Colonic mucosa (tissue), 4 donors: ENCODE data around the gene HSFX3. TPM values are rescaled to one million over a fixed set of nuclear protein-coding genes. Genes with fewer than 3 reads are reported as not detected.
"Not testable (repeated sequence)": the region's sequence is repeated elsewhere in the genome, so short reads cannot be mapped to it uniquely, and the experiment has no call there.

Experiments used
- DNase-seq: peaks from one replicate; pipeline ENCODE4 v3.0.0-alpha.2; 2020
- H3K27ac ChIP-seq: fragments of 200-600 bp; one replicate; pipeline ENCODE4 v1.8.0; 2021
- H3K27me3 ChIP-seq: fragments of 200-600 bp; one replicate; pipeline ENCODE4 v1.8.0; 2021
- H3K36me3 ChIP-seq: fragments of 200-600 bp; one replicate; pipeline ENCODE4 v1.8.0; 2021
- H3K4me1 ChIP-seq: fragments of 200-600 bp; one replicate; pipeline ENCODE4 v1.8.0; 2021; ENCODE audit warnings: mild to moderate bottlenecking
- H3K4me3 ChIP-seq: fragments of 200-600 bp; one replicate; pipeline ENCODE4 v1.8.0; 2021
- H3K9ac ChIP-seq, 2 donors: one replicate each; pipeline ENCODE4 v1.7.0; 2013; ENCODE audit warnings: control low read depth in 2 of 2, low read depth in 2 of 2, low read length in 2 of 2
- H3K9me3 ChIP-seq: fragments of 200-600 bp; one replicate; pipeline ENCODE4 v1.8.0; 2021
- CTCF ChIP-seq: fragments of 200-600 bp; IDR thresholded peaks from one replicate; pipeline ENCODE4 v1.8.0; 2022; ENCODE audit warnings: antibody characterized with exemption, mild to moderate bottlenecking
- intact Hi-C: fragments of 100-400 bp; cut with DNase I; formaldehyde crosslinking; loops from one replicate; pipeline ENCODE4 v1.14.1; 2022
- total RNA-seq, 2 donors: library from RNA; stranded (reverse); fragmentation: NEBNext Ultra II Directional in 1 of 2; extraction: Animal tissue kit (Norgen Biotek cat#: 25700) in 1 of 2; gene quantifications; one replicate each; pipeline ENCODE4 v1.2.1, GENCODE V29; 2021
- donor health status: healthy.
- donor health status: DM: no; HTN: no; CAD: no.
- donor health status: DM: no; HTN: no; CAD: no.

The HSFX3 gene
- not detected for total RNA-seq

- H3K36me3 ChIP-seq, H3K4me1 ChIP-seq, H3K4me3 ChIP-seq, intact Hi-C loops, H3K9me3 ChIP-seq, DNase-seq, H3K27ac ChIP-seq, H3K9ac ChIP-seq, H3K27me3 ChIP-seq: not testable (repeated sequence)
These were observed at the start of gene HSFX3 for GRCh38 chrX:149549701-149550100. HSFX3 (minus strand) TSS chrX:149549924; CDS start chrX:149549852, 72 bp downstream.

- H3K9ac ChIP-seq, H3K4me3 ChIP-seq, intact Hi-C loops, H3K36me3 ChIP-seq, H3K27ac ChIP-seq, DNase-seq, H3K9me3 ChIP-seq, H3K27me3 ChIP-seq, H3K4me1 ChIP-seq: not testable (repeated sequence)
These were observed 48.9 kb upstream of the HSFX3 start for GRCh38 chrX:149598603-149599002.

- H3K27ac ChIP-seq, H3K36me3 ChIP-seq, H3K9me3 ChIP-seq, H3K4me3 ChIP-seq, H3K9ac ChIP-seq, H3K27me3 ChIP-seq, intact Hi-C loops, DNase-seq, H3K4me1 ChIP-seq: not testable (repeated sequence)
These were observed 46.2 kb upstream of the HSFX3 start for GRCh38 chrX:149595943-149596342.

GRCh38 chrX:149595214-149595613, 45.5 kb upstream of the HSFX3 start, which contains the start of gene HSFX2:
HSFX2 (minus strand) TSS chrX:149595314; CDS start chrX:149594700, 614 bp downstream.
- H3K27me3 ChIP-seq, H3K4me1 ChIP-seq, H3K27ac ChIP-seq, H3K36me3 ChIP-seq, intact Hi-C loops, DNase-seq, H3K4me3 ChIP-seq, H3K9ac ChIP-seq, H3K9me3 ChIP-seq: not testable (repeated sequence)

GRCh38 chrX:149590993-149591392, 41.3 kb upstream of the HSFX3 start:
- H3K4me1 ChIP-seq, H3K27me3 ChIP-seq, intact Hi-C loops, H3K4me3 ChIP-seq, H3K9ac ChIP-seq, H3K27ac ChIP-seq, H3K36me3 ChIP-seq, H3K9me3 ChIP-seq, DNase-seq: not testable (repeated sequence)

GRCh38 chrX:149587359-149587758, 37.6 kb upstream of the HSFX3 start, which contains the start of gene MAGEA9B:
MAGEA9B (minus strand) TSS chrX:149587459; CDS start chrX:149583179, 4,280 bp downstream.
- intact Hi-C loops, H3K36me3 ChIP-seq, DNase-seq, H3K9ac ChIP-seq, H3K9me3 ChIP-seq, H3K27ac ChIP-seq, H3K27me3 ChIP-seq, H3K4me3 ChIP-seq, H3K4me1 ChIP-seq: not testable (repeated sequence)

- H3K4me3 ChIP-seq, H3K4me1 ChIP-seq, H3K9me3 ChIP-seq, H3K9ac ChIP-seq, intact Hi-C loops, H3K27me3 ChIP-seq, H3K27ac ChIP-seq, DNase-seq, H3K36me3 ChIP-seq: not testable (repeated sequence)
These were observed 35.9 kb upstream of the HSFX3 start for GRCh38 chrX:149585631-149586030.

- DNase-seq, H3K9ac ChIP-seq, H3K27me3 ChIP-seq, H3K4me1 ChIP-seq, H3K4me3 ChIP-seq, H3K36me3 ChIP-seq, H3K9me3 ChIP-seq, H3K27ac ChIP-seq: not testable (repeated sequence)
- intact Hi-C loops: loop anchor here (5.0 kb wide), 1 partner anchor 49 kb away; no protein-coding TSS in a partner anchor
These were observed 23.7 kb upstream of the HSFX3 start for GRCh38 chrX:149573456-149573855.

GRCh38 chrX:149572743-149573142, 23.0 kb upstream of the HSFX3 start:
- no peak overlapping the region for H3K9ac ChIP-seq
- no peak overlapping the region for H3K27ac ChIP-seq
- intact Hi-C loops: loop anchor here (5.0 kb wide), 1 partner anchor 50 kb away; no protein-coding TSS in a partner anchor
- no peaks in the 10 kb centered on the region for H3K36me3 ChIP-seq
- no peaks in the 10 kb centered on the region for H3K4me1 ChIP-seq
- no peak for DNase-seq
- no peaks in the 10 kb centered on the region for H3K9me3 ChIP-seq
- no peak for TF ChIP-seq CTCF
- H3K27me3 ChIP-seq: no peaks in the 10 kb centered on the region
- H3K4me3 ChIP-seq: no peak overlapping the region
